HG02981 (cell line): ENCODE results near the gene PROKR2.

Source experiments
- ATAC-seq: cut with Tn5 transposase; IDR thresholded peaks from one replicate; pipeline ENCODE4 v1.9.1; 2021; ENCODE audit warnings: mild to moderate bottlenecking, moderate library complexity; ENCODE audit not compliant: unreplicated experiment

The PROKR2 gene

DNA sequence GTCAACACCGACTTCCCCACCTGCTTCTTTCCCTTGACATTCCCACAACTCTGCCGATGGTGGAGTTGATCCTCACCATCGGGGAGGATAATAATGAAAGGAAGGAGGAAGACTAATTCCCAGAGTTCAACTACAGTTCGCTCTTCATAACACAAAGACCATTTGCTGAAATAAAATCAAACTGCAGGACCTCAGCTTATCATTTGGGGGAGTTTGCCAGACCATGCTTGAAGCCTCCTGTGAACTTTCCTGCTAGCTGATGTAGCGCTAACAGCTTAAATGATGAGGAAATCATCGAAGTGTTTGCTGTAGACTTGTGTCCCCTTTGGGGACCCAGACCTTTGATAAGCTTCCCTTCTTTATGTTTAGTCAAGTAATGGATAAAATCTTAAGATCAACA, 26.2 kb downstream of the PROKR2 start:
- ATAC-seq: no peak

GRCh38 chr20:5282561-5282960, 34.2 kb downstream of the PROKR2 start:
- ATAC-seq: no peak

DNA sequence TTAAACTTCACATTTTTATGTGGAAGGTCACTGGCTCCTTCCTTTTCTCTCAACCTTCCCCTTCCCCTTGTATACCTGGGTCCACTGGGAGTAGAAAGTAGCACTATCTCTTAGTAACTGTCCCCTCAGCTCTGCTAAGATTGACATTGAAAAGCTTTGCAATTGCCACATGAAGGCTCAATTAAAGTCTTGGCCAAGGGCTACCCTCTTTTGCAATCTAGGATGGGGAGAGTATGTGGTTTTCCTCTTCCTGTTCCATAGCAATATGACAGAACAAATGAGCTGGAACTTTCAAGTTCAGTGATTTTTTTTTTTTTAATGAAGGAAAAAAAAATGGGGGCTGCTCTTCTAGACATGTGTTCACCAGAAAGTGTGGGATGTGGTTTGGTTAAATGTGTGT, 37.1 kb downstream of the PROKR2 start:
- no peak for ATAC-seq

- ATAC-seq: no peak
Measured at GRCh38 chr20:5272268-5272667, 44.5 kb downstream of the PROKR2 start.

DNA sequence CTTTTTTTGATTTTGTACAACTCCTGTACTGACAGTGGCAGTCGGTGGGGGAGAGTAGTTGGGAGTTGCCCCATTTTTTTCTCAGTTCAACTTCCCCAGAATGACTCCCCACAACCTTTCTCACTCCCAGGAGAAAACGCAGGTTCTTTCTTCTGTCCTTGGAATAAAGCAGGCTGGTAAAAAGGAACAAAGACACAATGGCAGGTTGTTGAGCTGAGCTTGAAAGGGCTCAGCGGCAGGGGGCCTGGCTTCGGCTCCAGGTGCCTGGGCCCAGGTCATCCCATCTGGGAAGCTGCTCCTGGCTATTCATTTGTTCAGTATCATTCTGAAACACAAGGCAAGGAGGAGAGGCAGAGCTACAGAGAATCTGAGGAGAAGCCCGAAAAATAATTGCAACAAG, 46.2 kb downstream of the PROKR2 start:
- ATAC-seq: no peak

GRCh38 chr20:5268449-5268848, 48.3 kb downstream of the PROKR2 start:
- ATAC-seq: no peak

DNA sequence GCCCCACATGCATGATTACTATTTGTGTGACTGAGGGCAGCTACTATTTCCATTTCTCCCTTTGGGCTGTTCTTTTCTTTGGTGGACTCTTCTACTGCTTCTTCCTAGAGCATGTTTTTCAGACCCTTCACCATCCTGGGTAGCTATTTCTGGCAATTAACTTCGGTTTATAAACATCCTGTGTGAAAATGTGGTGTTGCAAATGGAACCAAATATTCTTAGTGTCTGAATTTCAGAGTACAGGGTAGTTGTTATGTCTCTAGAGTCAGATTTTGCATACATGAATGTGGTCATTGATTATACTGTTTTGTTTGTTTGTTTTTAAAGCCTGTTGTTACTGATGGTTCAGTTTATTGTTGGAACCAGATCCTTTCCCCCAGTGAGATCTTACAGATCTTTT, 49.7 kb downstream of the PROKR2 start:
- ATAC-seq: no peak
